Occipital lobe (tissue), 2 donors: Measurements from ENCODE around the gene MST1. TPM values are rescaled to one million over a fixed set of nuclear protein-coding genes. Genes with fewer than 3 reads are reported as not detected.

ENCODE experiments used
- DNase-seq: peaks from one replicate; lab custom pipeline; 2025; lab: John Stamatoyannopoulos, UW
- total RNA-seq: library from RNA; depleted of rRNA; stranded (reverse); fragments of >200 nt; gene quantifications from one replicate; pipeline ENCODE4 v1.2.3, GENCODE V29; 2014

MST1 gene
- total RNA-seq, 1 donor from 2014 or later, result 7.5 TPM

DNA sequence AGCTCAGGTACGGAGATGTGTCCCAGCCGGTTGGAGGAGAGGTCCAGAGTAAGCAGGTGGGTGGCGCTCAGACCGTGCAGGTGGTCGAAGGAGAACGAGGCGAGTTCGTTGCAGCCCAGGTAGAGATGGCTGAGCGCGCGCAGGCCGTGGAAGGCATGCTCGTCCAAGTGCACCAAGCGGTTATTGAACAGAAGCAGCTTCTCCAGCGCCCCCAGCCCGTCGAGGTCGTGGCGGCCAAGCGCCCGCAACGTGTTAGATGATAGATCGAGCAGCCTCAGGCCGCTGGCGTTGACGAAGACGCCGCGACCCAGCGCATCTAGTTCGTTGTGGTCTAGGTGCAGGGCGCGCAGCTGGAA is 29.6 kb upstream of the MST1 start:
- DNase-seq, result no peak

- no peak for DNase-seq
Measured at GRCh38 chr3:49717959-49718857, 28.9 kb upstream of the MST1 start.

DNA sequence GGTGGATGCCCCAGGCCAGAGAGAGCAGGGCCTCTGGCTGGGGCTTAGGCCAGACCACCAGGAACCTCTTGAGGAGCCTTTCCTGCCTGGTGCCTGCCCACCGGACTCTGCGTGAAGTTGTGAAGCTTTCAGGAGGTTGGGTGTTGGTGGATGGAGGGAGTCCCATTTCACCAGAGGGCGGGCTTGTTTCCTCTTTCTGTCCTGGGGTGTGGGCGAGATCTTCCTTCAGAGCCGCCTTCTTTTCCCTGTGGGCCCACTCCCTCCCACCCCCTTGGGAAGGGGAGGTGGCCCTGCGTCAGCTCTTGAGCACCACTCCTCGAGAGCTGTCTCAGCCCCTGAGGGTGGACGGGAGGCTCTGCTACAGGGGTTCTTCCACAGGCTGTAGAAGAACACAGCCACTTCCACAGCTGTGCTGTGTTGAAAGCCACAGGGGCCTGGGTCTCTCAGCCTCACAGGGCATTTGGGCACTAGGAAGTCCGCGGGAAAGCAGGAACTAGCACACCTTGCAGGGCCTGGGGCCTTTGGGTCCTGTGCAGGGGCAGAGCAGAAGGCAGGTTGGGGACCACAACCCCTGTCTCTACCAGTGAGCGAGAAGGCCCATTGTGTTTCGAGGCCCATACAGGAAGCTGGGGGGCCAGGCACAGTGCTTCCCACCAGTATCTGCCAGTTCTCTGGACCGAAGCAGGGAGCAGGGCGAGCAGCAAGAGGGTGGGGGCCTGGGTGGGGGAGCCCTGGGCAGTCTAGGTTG is 28.1 kb upstream of the MST1 start:
- DNase-seq, result no peak

DNA sequence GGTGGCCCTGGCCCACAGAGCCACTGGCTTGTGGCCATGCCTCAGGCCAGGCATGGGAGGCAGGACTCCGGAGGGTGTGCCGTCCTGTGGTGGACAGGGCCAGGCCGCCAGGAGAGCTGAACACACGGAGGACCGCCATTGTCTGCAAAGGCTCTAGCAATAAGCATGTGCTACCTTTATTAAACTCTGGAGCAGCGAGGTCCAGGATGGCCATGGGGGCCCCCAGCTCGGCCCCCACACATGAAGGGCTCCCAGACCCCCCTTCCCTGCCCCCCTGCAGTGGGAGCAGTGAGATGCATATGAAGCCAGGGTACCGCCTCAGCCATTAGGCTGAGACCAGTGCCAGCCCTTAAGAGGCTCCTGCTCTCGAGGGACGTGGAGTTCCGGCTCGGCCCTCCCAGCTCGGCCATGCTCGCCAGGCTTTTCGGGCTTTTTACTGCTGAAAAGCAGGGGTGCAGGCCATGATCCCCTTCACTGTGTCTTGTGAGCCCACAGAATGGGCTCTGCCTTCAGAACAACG is 27.5 kb upstream of the MST1 start:
- DNase-seq, result no peak

DNA sequence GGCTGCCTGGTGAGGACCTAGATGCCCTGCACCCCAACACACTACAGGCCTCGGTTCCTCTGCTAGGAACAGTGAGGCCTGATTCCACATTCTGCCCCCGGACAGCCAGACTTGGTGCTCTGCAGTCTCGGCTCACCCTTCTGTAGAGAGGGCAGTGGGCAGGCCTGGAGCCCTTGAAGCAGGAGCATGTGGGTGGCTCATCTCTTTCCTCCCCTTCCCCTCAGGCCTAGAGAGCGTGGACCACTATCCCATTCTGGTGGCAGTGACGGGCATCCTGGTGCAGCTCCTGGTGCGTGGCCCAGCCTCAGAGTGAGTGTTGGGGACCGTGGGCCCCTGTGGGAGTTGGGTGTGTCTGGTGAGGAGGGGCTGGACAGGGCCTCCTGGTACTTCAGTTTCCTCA is 26.9 kb upstream of the MST1 start:
- DNase-seq, result no peak

DNA sequence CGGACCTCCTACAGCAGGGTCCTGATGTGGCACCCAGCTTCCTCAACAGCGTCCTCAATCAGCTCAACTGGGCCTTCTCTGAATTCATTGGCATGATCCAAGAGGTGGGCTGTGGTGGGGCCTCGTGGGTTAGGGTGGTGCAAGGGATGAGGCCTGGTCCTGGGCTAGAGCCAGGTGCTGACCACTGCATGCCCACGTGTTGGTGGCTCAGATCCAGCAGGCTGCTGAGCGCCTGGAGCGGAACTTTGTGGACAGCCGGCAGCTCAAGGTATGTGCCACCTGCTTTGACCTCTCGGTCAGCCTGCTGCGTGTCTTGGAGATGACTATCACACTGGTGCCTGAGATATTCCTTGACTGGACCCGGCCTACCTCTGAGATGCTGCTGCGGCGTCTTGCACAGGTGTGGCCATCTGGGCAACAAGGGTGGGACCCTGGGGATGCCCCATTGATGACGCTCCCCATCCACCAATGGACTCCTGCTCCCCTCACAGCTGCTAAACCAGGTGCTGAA is 26.4 kb upstream of the MST1 start:
- no peak for DNase-seq

GRCh38 chr3:49714728-49715550 is 25.7 kb upstream of the MST1 start:
- no peak for DNase-seq

DNA sequence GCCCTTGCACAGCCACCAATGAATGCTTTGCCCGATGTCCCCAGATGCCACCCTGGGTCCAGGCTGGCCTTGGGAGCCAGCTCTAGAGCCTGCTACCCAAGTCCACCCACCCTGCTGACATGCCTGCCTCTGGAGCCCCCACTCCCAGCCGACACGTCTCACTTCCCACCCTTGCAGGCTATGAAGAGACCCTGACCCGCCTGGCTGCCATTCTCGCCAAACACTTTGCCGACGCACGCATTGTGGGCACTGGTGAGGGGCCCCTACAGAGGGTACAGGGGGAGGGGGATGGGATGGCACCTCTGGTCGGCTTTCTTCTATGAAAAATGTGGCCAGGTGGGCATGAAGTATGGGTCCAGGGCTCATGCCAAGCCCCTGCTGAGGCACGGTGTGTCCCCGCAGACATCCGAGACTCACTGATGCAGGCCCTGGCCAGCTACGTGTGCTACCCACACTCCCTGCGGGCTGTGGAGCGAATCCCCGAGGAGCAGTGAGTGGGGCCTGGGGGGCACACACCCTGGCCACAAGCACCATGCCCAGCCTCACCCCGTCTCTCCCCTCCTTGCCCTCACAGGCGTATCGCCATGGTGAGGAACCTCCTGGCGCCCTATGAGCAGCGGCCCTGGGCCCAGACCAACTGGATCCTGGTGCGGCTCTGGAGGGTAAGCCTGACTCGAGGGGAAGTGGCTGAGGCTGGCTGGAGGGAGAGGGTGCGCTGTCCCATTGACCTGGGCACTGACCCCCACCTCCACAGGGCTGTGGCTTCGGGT is 24.2 kb upstream of the MST1 start:
- DNase-seq, result no peak

- no peak for DNase-seq
Measured at GRCh38 chr3:49712631-49713317, 23.5 kb upstream of the MST1 start.

DNA sequence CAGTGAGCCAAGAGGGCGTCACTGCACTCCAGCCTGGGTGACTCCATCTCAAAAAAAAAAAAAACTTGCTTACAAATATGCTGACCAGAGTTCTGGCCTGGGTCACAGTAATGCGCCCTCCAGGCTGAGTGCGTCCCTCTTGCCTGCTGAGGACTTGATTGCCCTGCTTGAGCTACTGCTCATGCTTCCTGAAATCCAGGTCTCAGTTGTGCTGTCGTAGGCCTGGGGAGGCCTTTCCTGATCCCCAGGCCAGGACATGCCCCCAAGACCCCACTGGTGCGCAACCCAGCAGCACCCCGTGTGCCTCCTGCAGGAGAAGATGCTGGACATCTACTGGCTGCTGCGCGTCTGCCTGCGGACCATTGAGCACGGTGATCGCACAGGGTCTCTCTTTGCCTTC is 22.9 kb upstream of the MST1 start:
- no peak for DNase-seq

GRCh38 chr3:49711489-49711888 is 22.2 kb upstream of the MST1 start:
- DNase-seq, result no peak

- DNase-seq, result no peak
Measured at GRCh38 chr3:49709852-49710251, 20.6 kb upstream of the MST1 start.

DNA sequence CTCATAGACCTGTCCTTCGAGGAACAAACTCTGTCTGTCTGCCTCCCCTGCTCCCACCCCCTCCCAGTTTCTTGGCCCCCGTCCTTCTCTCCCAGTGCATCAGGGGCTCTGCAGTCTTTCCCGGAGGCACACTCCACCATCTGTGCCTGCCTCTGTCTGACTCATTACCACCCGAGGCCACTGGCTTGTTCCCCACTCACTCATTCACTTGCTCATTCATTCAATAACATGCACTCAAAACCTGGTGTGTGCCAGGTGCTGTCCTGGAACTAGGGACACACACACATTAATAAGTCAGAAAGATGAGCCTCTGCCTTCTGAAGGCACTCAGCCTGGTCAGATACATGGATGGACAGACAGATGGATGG is 17.8 kb upstream of the MST1 start:
- no peak for DNase-seq

- DNase-seq, result no peak
Measured at GRCh38 chr3:49706456-49707112, 17.3 kb upstream of the MST1 start.

DNA sequence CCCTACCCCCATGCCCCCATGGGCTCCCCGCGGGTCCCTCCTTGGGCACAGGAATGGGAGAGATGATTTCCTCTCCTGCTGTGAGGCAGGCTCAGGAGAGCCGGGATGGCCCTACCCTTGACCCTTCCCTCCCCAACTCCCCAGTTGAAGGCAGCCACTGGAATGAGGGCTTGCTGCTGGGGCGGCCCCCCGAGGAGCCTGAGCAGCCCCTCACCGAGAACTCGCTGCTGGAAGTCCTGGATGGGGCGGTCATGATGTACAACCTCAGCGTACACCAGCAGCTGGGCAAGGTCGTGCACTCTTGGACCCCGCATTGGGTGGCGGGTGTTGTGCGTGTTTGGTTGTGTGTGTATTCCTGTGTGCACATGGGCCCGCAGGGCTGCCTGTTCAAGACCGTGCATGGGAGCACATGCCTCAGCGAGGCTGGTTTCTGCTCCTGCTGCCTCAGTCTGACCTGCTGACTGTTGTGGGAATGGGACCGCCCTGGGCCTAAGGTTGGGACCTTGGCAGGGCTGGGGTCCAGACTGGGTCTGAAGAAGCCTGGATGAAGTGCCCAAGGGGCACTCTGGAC is 16.2 kb upstream of the MST1 start:
- no peak for DNase-seq

DNA sequence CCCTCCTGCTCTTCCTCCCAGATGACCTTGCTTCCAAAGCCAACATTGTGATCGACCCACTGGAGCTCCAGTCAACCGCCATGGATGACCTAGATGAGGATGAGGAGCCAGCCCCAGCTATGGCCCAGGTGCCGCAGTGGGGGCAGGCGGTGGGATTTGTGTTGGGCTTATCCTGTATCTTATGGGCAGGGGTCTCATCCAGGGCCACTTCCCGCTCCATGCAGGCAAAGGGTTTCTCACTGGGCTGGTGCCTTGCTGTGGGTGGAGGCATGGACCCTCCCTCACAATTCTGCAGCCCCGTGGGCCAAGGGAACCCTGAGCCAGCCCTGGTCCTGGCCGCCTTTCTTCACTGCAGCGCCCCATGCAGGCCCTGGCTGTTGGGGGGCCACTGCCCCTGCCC is 15.4 kb upstream of the MST1 start:
- DNase-seq, result no peak

GRCh38 chr3:49703956-49704355 is 14.7 kb upstream of the MST1 start:
- DNase-seq, result no peak

DNA sequence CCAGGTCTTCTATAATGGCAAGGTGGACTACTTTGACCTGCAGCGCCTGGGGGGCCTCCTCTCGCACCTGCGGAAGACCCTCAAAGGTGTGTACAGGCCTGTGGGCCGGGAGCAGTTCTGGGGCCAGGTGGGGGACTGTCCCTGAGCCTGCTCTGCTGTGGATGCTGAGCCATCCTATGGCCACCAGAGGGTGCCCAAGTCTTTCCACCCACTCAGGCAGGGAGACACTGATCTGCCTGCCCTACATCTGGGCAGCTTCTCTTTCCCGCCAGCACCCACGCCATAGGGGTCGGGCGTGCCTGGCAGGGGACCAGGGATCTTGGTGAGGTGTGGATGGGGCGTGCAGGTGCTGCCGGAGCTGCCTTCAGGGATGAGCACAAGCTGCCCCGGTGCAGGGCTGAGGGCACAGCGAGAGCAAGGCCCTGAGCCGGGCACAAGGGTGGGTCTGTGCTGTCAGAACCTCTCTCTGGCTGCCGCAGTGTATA is 14.2 kb upstream of the MST1 start:
- DNase-seq, result peak; percentile 40

GRCh38 chr3:49702672-49703071 is 13.4 kb upstream of the MST1 start:
- no peak for DNase-seq
